Skeletal muscle tissue (tissue), 4 donors: ENCODE results near the gene OR10A4. TPM values are rescaled to one million over a fixed set of nuclear protein-coding genes. Genes with fewer than 3 reads are reported as not detected.
"Not testable (repeated sequence)": the region's sequence is repeated elsewhere in the genome, so short reads cannot be mapped to it uniquely, and the experiment has no call there.

Source experiments
- H3K27ac ChIP-seq: one replicate; pipeline ENCODE4 v1.7.0; 2013; ENCODE audit warnings: mild to moderate bottlenecking, low read depth, low read length, inconsistent platforms
- H3K27me3 ChIP-seq, 3 donors: one replicate each; pipeline ENCODE4 v1.7.0; 2013; ENCODE audit warnings: low read length in 3 of 3; ENCODE audit not compliant: control insufficient read depth in 3 of 3, insufficient read depth in 3 of 3
- H3K36me3 ChIP-seq, 3 donors: one replicate each; pipeline ENCODE4 v1.7.0; 2013; ENCODE audit warnings: low read length in 3 of 3; ENCODE audit not compliant: control insufficient read depth in 3 of 3, insufficient read depth in 3 of 3
- H3K4me1 ChIP-seq, 3 donors: one replicate each; pipeline ENCODE4 v1.7.0; 2013; ENCODE audit warnings: low read length in 3 of 3, mild to moderate bottlenecking in 3 of 3; ENCODE audit not compliant: control insufficient read depth in 3 of 3, insufficient read depth in 3 of 3
- H3K4me3 ChIP-seq, 3 donors: one replicate each; pipeline ENCODE4 v1.7.0; 2013; ENCODE audit warnings: low read length in 3 of 3
- H3K9ac ChIP-seq, 3 donors: one replicate each; pipeline ENCODE4 v1.7.0; 2013; ENCODE audit warnings: low read length in 3 of 3, mild to moderate bottlenecking in 3 of 3, moderate library complexity in 2 of 3, low read depth in 1 of 3
- H3K9me3 ChIP-seq, 3 donors: one replicate each; pipeline ENCODE4 v1.7.0; 2013; ENCODE audit warnings: low read length in 3 of 3; ENCODE audit not compliant: control insufficient read depth in 3 of 3
- total RNA-seq: library from RNA; depleted of rRNA; stranded (reverse); fragments of >200 nt; gene quantifications from one replicate; pipeline ENCODE4 v1.2.3, GENCODE V29; 2014
- donor health status: Osteomylitis.

The OR10A4 gene
- total RNA-seq, 1 donor from 2014 or later = not detected

DNA sequence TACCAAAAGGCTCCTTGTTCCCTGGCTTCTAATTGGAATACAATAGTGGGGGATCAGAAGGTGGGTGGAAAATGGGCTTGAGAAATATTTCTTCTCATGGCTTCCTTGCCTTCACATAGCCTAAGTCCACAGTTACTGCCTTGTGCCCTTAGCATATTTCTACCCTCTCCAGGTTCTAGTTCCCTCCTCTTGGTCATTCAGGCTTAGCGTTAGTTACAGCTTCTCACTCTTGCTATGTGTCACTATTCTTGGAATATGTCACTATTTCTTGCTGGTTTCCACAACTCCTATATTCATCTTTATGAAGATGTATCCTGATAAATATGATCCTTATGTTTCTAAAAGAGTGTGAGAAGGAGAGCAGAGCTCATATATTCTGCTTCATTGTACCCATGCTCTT, 13.4 kb downstream of the OR10A4 start:
- no peak overlapping the region for H3K9ac ChIP-seq
- H3K27ac ChIP-seq = no peak overlapping the region
- no peaks in the 10 kb centered on the region for H3K4me1 ChIP-seq
- no peak overlapping the region for H3K4me3 ChIP-seq
- H3K27me3 ChIP-seq = no peaks in the 10 kb centered on the region
- H3K9me3 ChIP-seq = no peaks in the 10 kb centered on the region
- no peaks in the 10 kb centered on the region for H3K36me3 ChIP-seq

DNA sequence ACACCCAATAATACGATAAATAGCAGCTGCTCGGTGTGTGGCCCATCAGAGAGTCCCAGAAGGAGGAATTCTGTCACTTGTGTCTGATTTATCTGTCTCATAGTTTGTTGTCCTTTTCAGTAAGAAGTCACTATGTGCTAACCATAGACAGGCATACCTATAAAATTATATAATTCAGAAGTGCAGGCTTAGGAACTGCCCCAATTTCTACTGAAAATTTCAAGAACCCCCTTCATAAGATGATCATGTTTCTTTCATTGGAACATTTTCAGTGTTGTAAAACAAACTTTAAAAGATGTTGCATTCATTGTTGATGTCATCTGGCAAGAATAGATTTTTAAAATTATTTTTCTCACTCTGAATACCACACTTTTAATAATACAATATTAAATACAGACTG, 16.0 kb downstream of the OR10A4 start, which contains the start of gene OR2D2:
OR2D2 (minus strand) TSS at position 101 of the 400 bp plus-strand sequence; CDS start at position 101, 0 bp downstream.
- H3K27me3 ChIP-seq = no peaks in the 10 kb centered on the region
- no peaks in the 10 kb centered on the region for H3K36me3 ChIP-seq
- no peak within 1 kb of the TSS for H3K27ac ChIP-seq
- no peak within 1 kb of the TSS for H3K4me3 ChIP-seq
- no peak within 1 kb of the TSS for H3K9ac ChIP-seq
- no peaks in the 10 kb centered on the region for H3K9me3 ChIP-seq
- no peaks in the 10 kb centered on the region for H3K4me1 ChIP-seq

DNA sequence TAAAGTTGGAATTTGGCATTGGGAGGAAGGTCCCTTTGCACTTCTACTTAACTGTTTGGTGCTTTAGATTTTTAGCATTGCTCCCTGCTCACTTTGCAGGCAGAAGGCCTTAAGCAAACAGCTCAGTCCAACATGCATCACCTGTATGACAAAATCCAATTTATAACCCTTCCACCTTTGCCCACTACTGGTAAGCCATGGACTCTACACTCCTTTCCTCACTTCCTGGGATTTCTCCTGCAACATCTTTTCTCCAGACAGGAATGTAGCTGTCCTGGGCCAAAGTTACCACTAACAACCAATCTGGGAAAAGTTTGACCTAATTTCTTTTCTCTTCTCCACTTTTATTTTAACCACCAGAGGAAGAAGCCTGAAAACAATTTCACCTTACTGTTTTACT, 17.7 kb downstream of the OR10A4 start:
- Histone ChIP-seq H3K4me1 (no peaks in the 10 kb centered on the region), H3K9me3 (no peaks in the 10 kb centered on the region), H3K4me3 (no peak overlapping the region), H3K27ac (no peak overlapping the region), H3K36me3 (no peaks in the 10 kb centered on the region), H3K9ac (no peak overlapping the region), H3K27me3 (no peaks in the 10 kb centered on the region)

DNA sequence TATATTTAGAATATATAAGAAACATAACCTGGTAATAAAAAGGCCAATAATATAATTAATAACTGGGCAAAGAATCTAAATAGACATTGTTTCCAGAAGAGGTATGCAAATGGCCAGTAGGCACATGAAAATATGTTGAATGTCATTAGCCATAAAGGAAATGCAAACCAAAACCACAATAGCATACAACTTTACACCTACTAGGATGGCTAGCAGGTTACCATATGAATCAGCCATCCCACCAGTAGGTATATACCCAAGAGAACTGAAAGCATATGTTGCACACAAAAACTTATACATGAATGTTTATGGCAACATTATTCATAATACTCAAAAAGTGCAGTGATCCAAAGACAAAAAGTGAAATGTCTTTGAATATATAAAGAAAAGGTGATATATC, 18.6 kb downstream of the OR10A4 start:
- Histone ChIP-seq H3K27me3 (no peaks in the 10 kb centered on the region), H3K36me3 (no peaks in the 10 kb centered on the region), H3K9ac (no peak overlapping the region), H3K4me3 (no peak overlapping the region), H3K27ac (no peak overlapping the region), H3K4me1 (no peaks in the 10 kb centered on the region), H3K9me3 (no peaks in the 10 kb centered on the region)

DNA sequence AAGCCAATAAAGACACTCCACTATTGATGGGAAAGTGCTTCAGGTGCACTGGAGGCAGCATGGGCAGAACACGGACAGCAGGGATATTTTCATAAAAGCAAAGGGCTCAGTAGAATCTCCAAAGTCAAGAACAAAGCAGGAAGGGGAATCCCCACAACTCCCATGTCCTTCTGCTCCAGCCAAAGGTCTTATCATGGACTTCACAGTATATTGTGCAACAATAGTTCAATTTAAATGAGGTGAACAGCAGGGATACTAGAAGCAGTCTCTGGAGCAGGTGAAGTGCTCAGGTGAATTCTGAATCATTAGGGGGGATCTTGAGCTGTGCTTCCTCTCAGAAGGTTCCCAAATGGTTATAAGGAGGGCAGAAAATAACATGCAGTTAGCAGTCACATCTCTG, 22.5 kb downstream of the OR10A4 start:
- Histone ChIP-seq H3K9ac (no peak overlapping the region), H3K9me3 (no peaks in the 10 kb centered on the region), H3K27me3 (no peaks in the 10 kb centered on the region), H3K36me3 (no peaks in the 10 kb centered on the region), H3K27ac (no peak overlapping the region), H3K4me1 (no peaks in the 10 kb centered on the region), H3K4me3 (no peak overlapping the region)

DNA sequence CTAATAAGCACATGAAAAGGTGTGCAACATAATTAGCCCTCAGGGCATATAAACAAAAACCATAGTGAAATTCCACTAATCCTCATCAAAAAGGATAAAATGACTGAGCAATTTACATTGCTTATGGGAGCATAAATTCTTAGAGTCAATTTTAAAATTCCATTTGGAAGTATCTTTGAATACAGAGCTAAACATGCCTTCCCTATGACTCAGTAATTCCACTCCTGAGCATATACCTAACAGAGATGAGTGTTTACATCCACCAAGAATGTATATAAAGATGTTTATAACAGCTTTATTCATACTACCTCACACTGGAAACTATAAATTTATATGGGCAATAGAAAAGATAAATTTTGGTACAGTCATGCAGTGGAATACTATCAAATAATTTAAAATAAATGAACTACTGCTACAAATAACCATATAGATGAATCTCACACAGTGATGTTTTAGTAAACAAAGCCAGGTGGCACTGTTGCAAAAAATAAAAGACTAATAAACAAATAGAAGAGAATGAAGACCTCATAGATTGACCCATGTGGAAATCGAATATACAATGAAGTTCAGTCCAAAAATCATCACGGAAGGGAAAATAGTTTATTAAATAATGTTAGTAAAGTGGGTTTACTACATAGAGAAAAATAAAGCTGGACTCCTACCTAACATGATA, 24.0 kb downstream of the OR10A4 start:
- no peaks in the 10 kb centered on the region for H3K4me1 ChIP-seq
- H3K27me3 ChIP-seq = no peaks in the 10 kb centered on the region
- no peaks in the 10 kb centered on the region for H3K36me3 ChIP-seq
- no peak overlapping the region for H3K27ac ChIP-seq
- no peak overlapping the region for H3K4me3 ChIP-seq
- no peaks in the 10 kb centered on the region for H3K9me3 ChIP-seq
- no peak overlapping the region for H3K9ac ChIP-seq

DNA sequence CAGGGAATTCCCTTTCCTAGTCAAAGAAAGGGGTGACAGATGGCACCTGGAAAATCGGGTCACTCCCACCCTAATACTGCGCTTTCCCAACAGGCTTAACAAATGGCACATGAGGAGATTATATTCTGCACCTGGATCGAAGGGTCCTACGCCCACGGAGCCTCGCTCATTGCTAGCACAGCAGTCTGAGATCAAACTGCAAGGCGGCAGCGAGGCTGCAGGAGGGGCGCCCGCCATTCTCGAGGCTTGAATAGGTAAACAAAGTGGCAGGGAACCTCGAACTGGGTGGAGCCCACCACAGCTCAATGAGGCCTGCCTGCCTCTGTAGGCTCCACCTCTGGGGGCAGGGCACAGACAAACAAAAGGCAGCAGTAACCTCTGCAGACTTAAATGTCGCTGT, 28.4 kb downstream of the OR10A4 start:
- H3K36me3 ChIP-seq = not testable (repeated sequence)

DNA sequence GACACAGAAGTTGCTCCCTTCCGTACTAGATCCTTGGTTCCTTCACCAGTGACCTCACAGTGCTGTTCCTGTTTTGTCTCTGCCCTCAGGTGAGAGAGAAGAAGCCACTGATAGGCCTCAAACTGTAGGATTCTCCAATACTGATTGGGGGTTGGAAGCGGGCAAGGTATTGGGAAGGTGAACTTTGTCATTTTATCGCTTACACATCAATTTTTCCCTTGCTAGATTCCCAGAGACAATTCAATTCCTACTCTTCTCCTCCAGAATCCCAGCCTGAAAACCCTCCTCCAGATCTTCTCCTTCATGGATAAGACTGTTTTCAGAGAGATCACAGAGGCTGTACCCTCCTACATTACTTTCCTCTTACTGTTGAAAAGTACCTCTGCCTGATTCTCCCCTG, 35.0 kb downstream of the OR10A4 start:
- no peaks in the 10 kb centered on the region for H3K27me3 ChIP-seq
- H3K9me3 ChIP-seq = no peaks in the 10 kb centered on the region
- H3K4me3 ChIP-seq = no peak overlapping the region
- no peak overlapping the region for H3K27ac ChIP-seq
- H3K36me3 ChIP-seq = no peaks in the 10 kb centered on the region
- H3K4me1 ChIP-seq = no peaks in the 10 kb centered on the region
- H3K9ac ChIP-seq = no peak overlapping the region

More for the DNA sequence above, 28.4 kb downstream of the OR10A4 start:
- H3K4me3 ChIP-seq, H3K4me1 ChIP-seq, H3K9ac ChIP-seq, H3K9me3 ChIP-seq, H3K27ac ChIP-seq, H3K27me3 ChIP-seq: not testable (repeated sequence)

DNA sequence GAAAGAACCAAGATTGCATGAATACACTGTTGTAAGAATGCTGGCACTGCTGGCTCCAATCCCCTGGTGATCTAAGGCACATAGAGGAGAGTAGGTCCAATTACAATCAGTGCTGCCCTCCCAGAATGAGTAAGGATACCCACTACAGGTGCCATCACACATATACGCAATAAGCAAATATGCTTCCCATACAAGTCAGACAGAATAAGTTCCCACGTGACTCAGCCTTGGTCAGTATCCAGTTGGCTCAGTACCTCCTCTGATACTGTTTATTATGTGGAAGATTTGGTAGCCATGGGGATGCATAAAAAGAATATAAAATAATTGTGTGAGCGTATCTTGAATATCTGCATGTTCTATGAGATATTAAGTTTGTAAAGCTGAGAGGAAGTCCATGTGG, 35.5 kb downstream of the OR10A4 start:
- Histone ChIP-seq H3K36me3 (no peaks in the 10 kb centered on the region), H3K9me3 (no peaks in the 10 kb centered on the region), H3K4me1 (no peaks in the 10 kb centered on the region), H3K9ac (no peak overlapping the region), H3K27me3 (no peaks in the 10 kb centered on the region), H3K4me3 (no peak overlapping the region), H3K27ac (no peak overlapping the region)

DNA sequence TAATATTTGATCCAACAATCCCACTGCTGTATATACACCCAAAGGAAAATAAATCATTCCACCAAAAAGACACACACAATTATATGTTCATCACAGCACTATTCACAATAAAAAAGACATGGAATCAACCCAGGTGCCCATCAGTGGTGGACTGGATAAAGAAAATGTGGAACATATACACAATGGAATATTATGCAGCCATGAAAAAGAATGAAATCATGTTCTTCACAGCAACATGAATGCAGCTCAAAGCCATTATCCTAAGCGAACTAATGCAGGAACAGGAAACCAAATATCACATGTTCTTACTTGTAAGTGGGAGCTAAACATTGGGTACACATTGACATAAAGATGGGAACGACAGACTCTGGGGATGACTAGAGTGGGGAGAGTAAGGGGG, 43.3 kb downstream of the OR10A4 start:
- Histone ChIP-seq H3K9me3 (no peaks in the 10 kb centered on the region), H3K9ac (no peak overlapping the region), H3K36me3 (no peaks in the 10 kb centered on the region), H3K4me3 (no peak overlapping the region), H3K4me1 (no peaks in the 10 kb centered on the region), H3K27me3 (no peaks in the 10 kb centered on the region), H3K27ac (no peak overlapping the region)
